Ovary (tissue), 3 donors: ENCODE results near the gene CHRNA10.

ENCODE experiments used
- CTCF ChIP-seq, 3 donors: fragments of 450-650 bp in 2 of 3; fragments of 200-600 bp in 1 of 3; IDR thresholded peaks; one replicate each; pipeline versions ENCODE4 v1.5.1 to v1.8.0; 2016 to 2022; ENCODE audit warnings: antibody characterized with exemption in 3 of 3, mild to moderate bottlenecking in 1 of 3
- POLR2A ChIP-seq: fragments of 450-650 bp; IDR thresholded peaks from one replicate; pipeline ENCODE4 v1.6.1; 2017; ENCODE audit warnings: antibody characterized with exemption, mild to moderate bottlenecking, moderate library complexity
- donor health status: DM: no; HTN: no; CAD: no.

GRCh38 chr11:3660960-3661359 lies 10.2 kb downstream of the CHRNA10 start:
- TF ChIP-seq CTCF (IDR thresholded peaks at IDR 0.05): no peak
- no peak for TF ChIP-seq POLR2A
